Measurements from ENCODE around the gene APOL3. TPM values are rescaled to one million over a fixed set of nuclear protein-coding genes. Genes with fewer than 3 reads are reported as not detected.
"Not testable (repeated sequence)": the region's sequence is repeated elsewhere in the genome, so short reads cannot be mapped to it uniquely, and the experiment has no call there.

Gene APOL3
- total RNA-seq, 1 experiment from 2014 or later: not detected

DNA sequence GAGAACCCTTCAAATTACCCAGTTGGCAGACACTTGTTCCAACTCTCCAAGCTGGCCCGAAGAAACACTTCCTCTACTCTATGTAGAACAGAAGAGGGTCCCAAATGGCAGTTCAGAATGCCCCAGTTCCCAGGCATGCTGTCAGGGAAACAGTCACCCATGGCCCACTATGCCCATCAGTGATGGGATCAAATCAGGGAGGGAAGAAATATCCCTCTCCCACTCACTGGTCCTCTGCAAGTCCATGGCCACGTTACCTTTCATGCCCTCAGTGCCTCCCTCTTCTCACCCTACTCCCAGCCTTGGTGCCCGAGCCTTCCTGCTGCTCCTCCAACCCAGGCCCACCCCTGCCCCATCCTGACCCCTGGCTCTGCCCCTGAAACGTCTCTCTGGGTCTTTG is 16.6 kb downstream of the APOL3 start:
- DNase-seq: no peak
- POLR2A ChIA-PET (ENCODE audit: unreplicated experiment): no interaction called here

DNA sequence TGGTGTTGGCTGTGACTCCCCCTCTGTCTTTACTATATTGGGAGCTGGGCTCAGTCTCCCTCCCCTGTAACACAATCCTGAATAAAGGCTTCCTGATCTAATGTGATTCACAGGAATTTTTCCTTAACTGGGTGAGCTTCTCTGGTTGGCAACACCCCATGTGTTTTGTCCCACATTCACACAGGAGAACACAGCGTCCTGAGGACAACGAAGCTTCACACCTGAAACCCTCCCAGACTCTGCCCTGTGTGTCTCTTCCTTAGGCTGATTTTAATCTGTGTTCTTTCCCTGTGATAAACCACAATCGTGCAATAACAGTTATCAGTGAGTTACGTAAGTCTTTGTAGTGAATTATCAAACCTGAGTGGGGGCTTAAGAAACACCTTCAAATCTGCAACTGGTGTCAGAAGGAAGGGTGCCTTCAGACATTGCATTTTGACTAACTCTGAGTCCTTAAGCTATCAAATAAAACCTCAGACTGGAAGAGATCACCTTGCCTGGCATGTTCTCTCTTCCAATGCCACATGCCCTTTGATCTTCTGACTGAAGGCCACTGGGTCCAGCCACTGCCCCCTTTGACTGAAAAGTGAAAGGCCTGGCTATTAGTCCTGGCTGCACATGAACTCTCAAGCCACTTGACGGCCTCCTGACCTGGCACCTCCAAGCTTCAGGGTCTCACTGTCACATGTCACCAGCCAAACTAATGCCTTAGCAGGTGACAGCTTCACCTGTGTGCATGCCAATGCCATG is 17.3 kb downstream of the APOL3 start:
- TF ChIP-seq, protein P1, sequence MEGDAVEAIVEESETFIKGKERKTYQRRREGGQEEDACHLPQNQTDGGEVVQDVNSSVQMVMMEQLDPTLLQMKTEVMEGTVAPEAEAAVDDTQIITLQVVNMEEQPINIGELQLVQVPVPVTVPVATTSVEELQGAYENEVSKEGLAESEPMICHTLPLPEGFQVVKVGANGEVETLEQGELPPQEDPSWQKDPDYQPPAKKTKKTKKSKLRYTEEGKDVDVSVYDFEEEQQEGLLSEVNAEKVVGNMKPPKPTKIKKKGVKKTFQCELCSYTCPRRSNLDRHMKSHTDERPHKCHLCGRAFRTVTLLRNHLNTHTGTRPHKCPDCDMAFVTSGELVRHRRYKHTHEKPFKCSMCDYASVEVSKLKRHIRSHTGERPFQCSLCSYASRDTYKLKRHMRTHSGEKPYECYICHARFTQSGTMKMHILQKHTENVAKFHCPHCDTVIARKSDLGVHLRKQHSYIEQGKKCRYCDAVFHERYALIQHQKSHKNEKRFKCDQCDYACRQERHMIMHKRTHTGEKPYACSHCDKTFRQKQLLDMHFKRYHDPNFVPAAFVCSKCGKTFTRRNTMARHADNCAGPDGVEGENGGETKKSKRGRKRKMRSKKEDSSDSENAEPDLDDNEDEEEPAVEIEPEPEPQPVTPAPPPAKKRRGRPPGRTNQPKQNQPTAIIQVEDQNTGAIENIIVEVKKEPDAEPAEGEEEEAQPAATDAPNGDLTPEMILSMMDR (conservative IDR thresholded peaks at IDR 0.05; ENCODE audit: low read depth, low read length): no peak
- TF ChIP-seq EZH2 (IDR thresholded peaks at IDR 0.05; ENCODE audit: low read length, unreplicated experiment): no peak
- no peaks in the 10 kb centered on the region for H3K9me2 ChIP-seq (replicated peaks; ENCODE audit: low read length)
- DNase-seq: no peak
- ChIA-PET CTCF (no interaction called here), POLR2A (ENCODE audit: unreplicated experiment) (no interaction called here)
- H3K79me2 ChIP-seq (ENCODE audit: low read length): no peaks in the 10 kb centered on the region
- no peak overlapping the region for H3K9ac ChIP-seq (ENCODE audit: low read length)
- no peaks in the 10 kb centered on the region for H4K20me1 ChIP-seq (ENCODE audit: low read length)
- H2AFZ ChIP-seq (ENCODE audit: low read length): no peak overlapping the region
- no peaks in the 10 kb centered on the region for H3K27me3 ChIP-seq (ENCODE audit: low read length)
- H3K4me3 ChIP-seq (ENCODE audit: low read length): no peak overlapping the region
- intact Hi-C loops (cut with micrococcal nuclease): no loop called here
- no peaks in the 10 kb centered on the region for H3K9me3 ChIP-seq (ENCODE audit: low read length)
- no peak overlapping the region for H3K27ac ChIP-seq (ENCODE audit: low read length)
- no peaks in the 10 kb centered on the region for H3K4me1 ChIP-seq (ENCODE audit: insufficient read depth, low read length)
- no peak overlapping the region for H3K4me2 ChIP-seq (ENCODE audit: low read length)
- no peaks in the 10 kb centered on the region for H3K36me3 ChIP-seq (ENCODE audit: low read depth, low read length)
- no peaks in the 10 kb centered on the region for H3F3A ChIP-seq (ENCODE audit: low read length, unreplicated experiment)
- no peak for ATAC-seq
- BruUV-seq (replicated peaks): no TSS peak

More for the DNA sequence above, 16.6 kb downstream of the APOL3 start:
- no peak overlapping the region for H3K4me2 ChIP-seq (ENCODE audit: low read length)
- H3K9me3 ChIP-seq (ENCODE audit: low read length): no peaks in the 10 kb centered on the region
- H3F3A ChIP-seq (ENCODE audit: low read length, unreplicated experiment): no peaks in the 10 kb centered on the region
- no peaks in the 10 kb centered on the region for H4K20me1 ChIP-seq (ENCODE audit: low read length)
- no TSS peak for BruUV-seq (replicated peaks)
- no peak overlapping the region for H3K9ac ChIP-seq (ENCODE audit: low read length)
- no peaks in the 10 kb centered on the region for H3K36me3 ChIP-seq (ENCODE audit: low read depth, low read length)
- H3K79me2 ChIP-seq (ENCODE audit: low read length): no peaks in the 10 kb centered on the region
- intact Hi-C loops (cut with micrococcal nuclease): no loop called here
- H2AFZ ChIP-seq (ENCODE audit: low read length): no peak overlapping the region
- ATAC-seq: no peak
- H3K27me3 ChIP-seq (ENCODE audit: low read length): no peaks in the 10 kb centered on the region
- H3K4me1 ChIP-seq (ENCODE audit: insufficient read depth, low read length): no peaks in the 10 kb centered on the region
- no peak overlapping the region for H3K4me3 ChIP-seq (ENCODE audit: low read length)
- no peaks in the 10 kb centered on the region for H3K9me2 ChIP-seq (replicated peaks; ENCODE audit: low read length)
- H3K27ac ChIP-seq (ENCODE audit: low read length): no peak overlapping the region
- TF ChIP-seq, protein P1 (conservative IDR thresholded peaks at IDR 0.05; ENCODE audit: low read depth, low read length): no peak
- TF ChIP-seq EZH2phosphoT487 (IDR thresholded peaks at IDR 0.05; ENCODE audit: borderline replicate concordance, low read length) (no peak), EZH2 (IDR thresholded peaks at IDR 0.05; ENCODE audit: low read length, unreplicated experiment) (no peak)
- CTCF ChIA-PET: no interaction called here

DNA sequence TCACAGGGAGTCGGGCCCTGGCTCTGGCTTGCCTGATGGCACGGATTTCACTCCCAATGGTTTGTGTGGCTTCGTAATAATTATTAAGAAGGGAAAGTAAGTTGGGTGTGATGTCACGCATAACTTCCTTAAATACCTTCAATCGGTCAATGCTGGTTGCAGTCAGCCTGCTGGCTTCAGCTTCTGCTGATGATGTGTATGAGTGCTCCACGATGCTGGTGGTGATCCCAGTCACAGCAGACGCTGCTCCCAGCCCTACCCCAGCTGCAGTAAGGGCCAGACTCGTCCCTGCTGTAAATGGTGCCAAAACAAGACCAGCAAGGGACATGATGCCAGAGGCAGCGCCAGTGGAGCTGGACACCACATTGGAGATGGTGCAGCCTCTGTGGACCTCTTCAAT is 19.1 kb downstream of the APOL3 start:
- POLR2A ChIA-PET (ENCODE audit: unreplicated experiment): interaction anchor here (0.6 kb wide), 1 partner anchor 8 kb away, joined by 3 read pairs; no protein-coding TSS in a partner anchor
- Histone ChIP-seq H3K9ac (ENCODE audit: low read length) (no peak overlapping the region), H3K9me3 (ENCODE audit: low read length) (no peaks in the 10 kb centered on the region), H3F3A (ENCODE audit: low read length, unreplicated experiment) (no peaks in the 10 kb centered on the region), H4K20me1 (ENCODE audit: low read length) (no peaks in the 10 kb centered on the region), H3K27me3 (ENCODE audit: low read length) (no peaks in the 10 kb centered on the region), H3K4me3 (ENCODE audit: low read length) (no peak overlapping the region), H2AFZ (ENCODE audit: low read length) (no peak overlapping the region), H3K9me2 (replicated peaks; ENCODE audit: low read length) (no peaks in the 10 kb centered on the region), H3K36me3 (ENCODE audit: low read depth, low read length) (no peaks in the 10 kb centered on the region), H3K4me2 (ENCODE audit: low read length) (no peak overlapping the region), H3K79me2 (ENCODE audit: low read length) (no peaks in the 10 kb centered on the region), H3K4me1 (ENCODE audit: insufficient read depth, low read length) (no peaks in the 10 kb centered on the region), H3K27ac (ENCODE audit: low read length) (no peak overlapping the region)
- BruUV-seq (replicated peaks): no TSS peak
- DNase-seq (no peak), ATAC-seq (no peak)
- no peak for TF ChIP-seq EZH2phosphoT487 (IDR thresholded peaks at IDR 0.05; ENCODE audit: borderline replicate concordance, low read length)
- TF ChIP-seq EZH2 (IDR thresholded peaks at IDR 0.05; ENCODE audit: low read length, unreplicated experiment): no peak
- TF ChIP-seq, protein P1 (conservative IDR thresholded peaks at IDR 0.05; ENCODE audit: low read depth, low read length): no peak
- intact Hi-C loops (cut with micrococcal nuclease): no loop called here
- CTCF ChIA-PET: no interaction called here

DNA sequence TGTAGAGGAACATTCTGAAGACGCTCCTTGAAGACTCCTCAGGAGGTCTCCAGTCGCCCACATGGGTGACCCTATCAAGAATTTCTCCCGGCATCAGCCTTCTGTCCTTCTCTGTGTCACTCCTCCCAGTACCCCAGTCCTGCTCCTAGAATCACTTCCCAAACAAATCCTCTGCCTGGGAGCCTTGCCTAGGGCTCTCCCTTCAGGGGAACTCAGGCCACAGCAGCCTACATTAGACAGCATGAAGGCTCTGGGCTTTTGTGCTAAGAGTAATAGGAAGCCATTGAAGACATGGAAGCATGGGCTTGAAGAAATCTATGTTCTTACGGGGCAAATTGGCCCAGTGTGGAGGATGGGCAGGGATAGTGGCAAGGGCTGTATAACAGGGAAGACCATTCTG is 21.8 kb downstream of the APOL3 start:
- H3K27me3 ChIP-seq (ENCODE audit: low read length); DNase-seq; H3K9me2 ChIP-seq (replicated peaks; ENCODE audit: low read length); intact Hi-C loops (cut with micrococcal nuclease); H3F3A ChIP-seq (ENCODE audit: low read length, unreplicated experiment); H3K4me1 ChIP-seq (ENCODE audit: insufficient read depth, low read length); H3K4me3 ChIP-seq (ENCODE audit: low read length); ATAC-seq; H3K36me3 ChIP-seq (ENCODE audit: low read depth, low read length); H3K9me3 ChIP-seq (ENCODE audit: low read length); H3K4me2 ChIP-seq (ENCODE audit: low read length); H3K27ac ChIP-seq (ENCODE audit: low read length); H3K79me2 ChIP-seq (ENCODE audit: low read length); CTCF ChIA-PET; H2AFZ ChIP-seq (ENCODE audit: low read length); POLR2A ChIA-PET (ENCODE audit: unreplicated experiment); H4K20me1 ChIP-seq (ENCODE audit: low read length); BruUV-seq (replicated peaks); H3K9ac ChIP-seq (ENCODE audit: low read length): not testable (repeated sequence)
